DND-41 (cell line): ENCODE results near the gene MACROD2.

ENCODE experiments used
- CTCF ChIP-seq: IDR thresholded peaks from 2 replicates; pipeline ENCODE4 v1.5.1; 2012; ENCODE audit warnings: borderline replicate concordance, low read length, moderate library complexity, mild to moderate bottlenecking; ENCODE audit not compliant: poor library complexity, severe bottlenecking; ENCODE audit errors: extremely low read depth
- EZH2 ChIP-seq: IDR thresholded peaks from 3 replicates; pipeline ENCODE4 v1.6.1; 2012; ENCODE audit warnings: borderline replicate concordance, low read depth, mild to moderate bottlenecking, moderate library complexity, low read length, inconsistent platforms; ENCODE audit not compliant: severe bottlenecking

GRCh38 chr20:14434384-14435136, 439.2 kb downstream of the MACROD2 start:
- TF ChIP-seq EZH2 (no peak), CTCF (no peak)
